Keratinocyte (primary cell): ENCODE results near the gene CCDC170. TPM values are rescaled to one million over a fixed set of nuclear protein-coding genes. Genes with fewer than 3 reads are reported as not detected.

Experiments used
- DNase-seq: peaks from one replicate; pipeline ENCODE4 v3.0.0-alpha.2; 2011; ENCODE audit warnings: low read depth, missing footprints, low spot score
- FAIRE-seq: peaks from 2 replicates; lab custom pipeline; 2011; peaks lifted over from hg19 to GRCh38; lab: Jason Lieb, UNC
- H2AFZ ChIP-seq: 2 replicates; pipeline ENCODE4 v1.6.0; 2012; ENCODE audit warnings: low read length, control low read depth, inconsistent platforms; ENCODE audit not compliant: control insufficient read depth
- H3K27ac ChIP-seq: 2 replicates; pipeline ENCODE4 v1.5.1; 2011; ENCODE audit warnings: low read length; ENCODE audit not compliant: control insufficient read depth, insufficient read depth
- H3K27me3 ChIP-seq: 3 replicates; pipeline ENCODE4 v1.6.0; 2011; ENCODE audit warnings: low read length; ENCODE audit not compliant: control insufficient read depth, insufficient read depth; ENCODE audit errors: extremely low read depth
- H3K36me3 ChIP-seq, 2 experiments: 2 replicates in 1 of 2; 3 replicates in 1 of 2; pipeline ENCODE4 v1.5.1; 2011; ENCODE audit warnings: low read length in 2 of 2, mild to moderate bottlenecking in 1 of 2; ENCODE audit not compliant: control insufficient read depth in 2 of 2, insufficient read depth in 2 of 2; ENCODE audit errors: extremely low read depth in 1 of 2
- H3K4me1 ChIP-seq: 3 replicates; pipeline ENCODE4 v1.5.1; 2011; ENCODE audit warnings: low read length; ENCODE audit not compliant: control insufficient read depth, insufficient read depth; ENCODE audit errors: extremely low read depth
- H3K4me2 ChIP-seq: 3 replicates; pipeline ENCODE4 v1.6.0; 2011; ENCODE audit warnings: low read depth, low read length; ENCODE audit not compliant: control insufficient read depth, insufficient read depth; ENCODE audit errors: extremely low read depth
- H3K4me3 ChIP-seq, 3 experiments: fragments of 200-600 bp in 1 of 3; sonication (generic) in 1 of 3; 2 replicates in 2 of 3; 3 replicates in 1 of 3; pipeline ENCODE4 v1.5.1; 2011 to 2016; ENCODE audit warnings: low read length in 3 of 3, mild to moderate bottlenecking in 3 of 3, control low read depth in 2 of 3, inconsistent platforms in 1 of 3, low read depth in 1 of 3, mixed read lengths in 1 of 3, mixed run types in 1 of 3, moderate library complexity in 1 of 3; ENCODE audit not compliant: control insufficient read depth in 2 of 3, insufficient read depth in 2 of 3; ENCODE audit errors: extremely low read depth in 1 of 3
- H3K79me2 ChIP-seq: 2 replicates; pipeline ENCODE4 v1.6.0; 2012; ENCODE audit warnings: low read length; ENCODE audit not compliant: control insufficient read depth, insufficient read depth
- H3K9ac ChIP-seq: 3 replicates; pipeline ENCODE4 v1.6.0; 2011; ENCODE audit warnings: low read length; ENCODE audit not compliant: control insufficient read depth, insufficient read depth; ENCODE audit errors: extremely low read depth
- H3K9me1 ChIP-seq: 3 replicates; pipeline ENCODE4 v1.6.0; 2011; ENCODE audit warnings: low read length; ENCODE audit not compliant: control insufficient read depth, insufficient read depth; ENCODE audit errors: extremely low read depth
- H3K9me3 ChIP-seq: 2 replicates; pipeline ENCODE4 v1.5.1; 2012; ENCODE audit warnings: low read depth, low read length; ENCODE audit not compliant: control insufficient read depth
- H4K20me1 ChIP-seq: 3 replicates; pipeline ENCODE4 v1.6.0; 2011; ENCODE audit warnings: low read length; ENCODE audit not compliant: control insufficient read depth, insufficient read depth; ENCODE audit errors: extremely low read depth
- CTCF ChIP-seq, 3 experiments: IDR thresholded peaks in 1 of 3; conservative IDR thresholded peaks in 1 of 3; optimal IDR thresholded peaks in 1 of 3; 2 replicates in 2 of 3; 3 replicates in 1 of 3; pipeline versions ENCODE3 to v1.5.1; 2011; ENCODE audit warnings: low read length in 3 of 3, mild to moderate bottlenecking in 3 of 3, moderate library complexity in 2 of 3, control low read depth in 1 of 3, inconsistent platforms in 1 of 3; ENCODE audit not compliant: insufficient read depth in 2 of 3; ENCODE audit errors: extremely low read depth in 1 of 3
- EZH2 ChIP-seq: IDR thresholded peaks from one replicate; pipeline ENCODE4 v1.6.1; 2012; ENCODE audit warnings: inconsistent platforms, mild to moderate bottlenecking, low read length, moderate library complexity
- dilution Hi-C: fragments of 300-500 bp; cut with MboI; formaldehyde crosslinking; loops from one replicate; pipeline ENCODE4 v1.7.0; 2020; ENCODE audit warnings: low sequenced_read_pairs; ENCODE audit not compliant: extremely low pct_ligation_motif_present
- polyA plus RNA-seq, 5 experiments: library from polyadenylated mRNA; depleted of rRNA in 3 of 5; stranded (reverse) in 3 of 5; stranded (forward) in 1 of 5; unstranded in 1 of 5; fragments of >200 nt; gene quantifications; 1 replicate in 1 of 5; 2 replicates in 3 of 5; 3 replicates in 1 of 5; pipeline versions ENCODE4 v1.2.1 to v1.2.3, GENCODE V29; 2011 to 2012; ENCODE audit warnings: missing spikeins in 2 of 5, low read depth in 1 of 5, low replicate concordance in 1 of 5

Gene CCDC170
- polyA plus RNA-seq, 1 donor (not counting 4 experiments of a cell fraction or from before 2014, with no cell fraction given) = 0.10 TPM

DNA sequence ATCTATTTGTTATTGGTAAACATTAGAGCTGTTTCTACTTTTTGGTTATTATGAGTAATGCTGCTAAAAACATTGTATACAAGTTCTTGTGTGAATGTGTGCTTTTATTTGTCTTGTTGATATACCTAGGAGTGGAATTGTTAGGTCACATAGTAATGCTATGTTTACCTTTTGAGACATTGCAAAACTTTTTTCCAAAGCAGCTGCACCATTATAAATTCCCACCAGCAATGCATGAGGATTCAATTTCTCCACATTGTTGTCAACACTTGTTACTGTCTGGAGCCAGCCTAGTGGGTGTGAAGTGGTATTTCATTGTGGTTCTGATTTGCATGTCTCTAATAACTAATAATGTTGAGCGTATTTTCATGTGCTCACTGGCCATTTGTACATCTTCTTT lies 145.9 kb downstream of the CCDC170 start:
- Histone ChIP-seq H3K9me3 (no peaks in the 10 kb centered on the region), H3K36me3 (no peaks in the 10 kb centered on the region), H3K4me2 (no peak overlapping the region), H3K79me2 (no peaks in the 10 kb centered on the region), H4K20me1 (no peaks in the 10 kb centered on the region), H3K27me3 (no peaks in the 10 kb centered on the region), H2AFZ (no peak overlapping the region), H3K27ac (no peak overlapping the region), H3K4me1 (no peaks in the 10 kb centered on the region), H3K9ac (no peak overlapping the region), H3K9me1 (no peaks in the 10 kb centered on the region), H3K4me3 (no peak overlapping the region)
- FAIRE-seq = no peak
- dilution Hi-C loops = no loop called here
- DNase-seq = no peak
- TF ChIP-seq CTCF (optimal IDR thresholded peaks at IDR 0.05 in 1 of 3, IDR thresholded peaks at IDR 0.05 in 1 of 3, conservative IDR thresholded peaks at IDR 0.05 in 1 of 3; ENCODE audit: extremely low read depth in 1 of 3, insufficient read depth in 2 of 3, low read length in 3 of 3) = no peak
- no peak for TF ChIP-seq EZH2

GRCh38 chr6:151641028-151641427 lies 147.2 kb downstream of the CCDC170 start:
- no peaks in the 10 kb centered on the region for H3K4me1 ChIP-seq
- no peak overlapping the region for H3K4me3 ChIP-seq
- no peak for FAIRE-seq
- TF ChIP-seq CTCF (optimal IDR thresholded peaks at IDR 0.05 in 1 of 3, IDR thresholded peaks at IDR 0.05 in 1 of 3, conservative IDR thresholded peaks at IDR 0.05 in 1 of 3; ENCODE audit: extremely low read depth in 1 of 3, insufficient read depth in 2 of 3, low read length in 3 of 3) (no peak), EZH2 (no peak)
- no peaks in the 10 kb centered on the region for H3K27me3 ChIP-seq
- H3K79me2 ChIP-seq = no peaks in the 10 kb centered on the region
- no peak overlapping the region for H3K9ac ChIP-seq
- H3K9me1 ChIP-seq = no peaks in the 10 kb centered on the region
- no peaks in the 10 kb centered on the region for H3K36me3 ChIP-seq
- H2AFZ ChIP-seq = no peak overlapping the region
- no peak overlapping the region for H3K27ac ChIP-seq
- no peak overlapping the region for H3K4me2 ChIP-seq
- no peak for DNase-seq
- H4K20me1 ChIP-seq = no peaks in the 10 kb centered on the region
- H3K9me3 ChIP-seq = no peaks in the 10 kb centered on the region
- dilution Hi-C loops = no loop called here
